Measurements from ENCODE around the gene CKAP2L.
"Not testable (repeated sequence)": the region's sequence is repeated elsewhere in the genome, so short reads cannot be mapped to it uniquely, and the experiment has no call there.

CKAP2L gene

GRCh38 chr2:112709703-112710102 is 54.7 kb downstream of the CKAP2L start:
- DNase-seq (ENCODE audit: low read depth), result no peak

DNA sequence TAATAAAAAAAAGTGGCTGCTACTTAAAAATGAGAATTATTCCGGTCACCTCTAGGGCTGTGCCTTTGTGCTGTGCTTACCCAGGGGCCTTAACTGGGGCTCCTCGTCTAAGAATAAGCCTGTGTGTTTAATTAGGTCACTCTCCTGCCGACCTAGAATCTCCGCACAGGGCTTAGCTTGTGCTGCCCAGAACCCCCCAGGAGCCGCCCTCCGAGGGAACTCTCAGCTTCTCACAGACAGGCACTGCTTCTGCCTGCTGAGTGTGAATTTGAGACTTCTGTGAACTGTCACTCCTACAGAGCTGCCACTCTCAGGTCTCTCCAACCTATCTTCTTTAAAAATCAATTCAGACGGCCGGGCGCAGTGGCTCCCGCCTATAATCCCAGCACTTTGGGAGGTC is 55.4 kb downstream of the CKAP2L start:
- no peak for DNase-seq (ENCODE audit: low read depth)

DNA sequence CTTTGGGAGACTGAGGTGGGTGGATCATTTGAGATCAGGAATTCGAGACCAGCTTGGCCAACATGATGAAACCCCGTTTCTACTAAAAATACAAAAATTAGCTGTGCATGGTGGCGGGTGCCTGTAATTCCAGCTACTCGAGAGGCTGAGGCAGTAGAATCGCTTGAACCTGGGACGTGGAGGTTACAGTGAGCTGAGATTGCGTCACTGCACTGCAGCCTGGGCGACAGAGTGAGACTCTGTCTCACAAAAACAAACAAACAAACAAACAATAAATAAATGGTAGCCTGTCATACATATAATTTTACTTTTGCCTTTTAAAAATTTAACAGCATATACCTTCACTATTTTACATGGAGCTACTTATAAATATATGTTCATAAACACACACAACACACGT is 57.5 kb downstream of the CKAP2L start:
- DNase-seq (ENCODE audit: low read depth), result not testable (repeated sequence)

- no peak for DNase-seq (ENCODE audit: low read depth)
Measured at GRCh38 chr2:112706170-112706664, 58.2 kb downstream of the CKAP2L start.

GRCh38 chr2:112705575-112705974 is 58.8 kb downstream of the CKAP2L start:
- DNase-seq (ENCODE audit: low read depth), result no peak

GRCh38 chr2:112703684-112704083 is 60.7 kb downstream of the CKAP2L start:
- no peak for DNase-seq (ENCODE audit: low read depth)

- no peak for DNase-seq (ENCODE audit: low read depth)
Measured at GRCh38 chr2:112701052-112701451, 63.4 kb downstream of the CKAP2L start.

GRCh38 chr2:112699984-112700667 is 64.3 kb downstream of the CKAP2L start:
- no peak for DNase-seq (ENCODE audit: low read depth)

GRCh38 chr2:112698834-112699515 is 65.4 kb downstream of the CKAP2L start:
- no peak for DNase-seq (ENCODE audit: low read depth)

GRCh38 chr2:112694182-112694581 is 70.2 kb downstream of the CKAP2L start:
- DNase-seq (ENCODE audit: low read depth), result no peak

- no peak for DNase-seq (ENCODE audit: low read depth)
Measured at GRCh38 chr2:112693596-112693995, 70.8 kb downstream of the CKAP2L start.

DNA sequence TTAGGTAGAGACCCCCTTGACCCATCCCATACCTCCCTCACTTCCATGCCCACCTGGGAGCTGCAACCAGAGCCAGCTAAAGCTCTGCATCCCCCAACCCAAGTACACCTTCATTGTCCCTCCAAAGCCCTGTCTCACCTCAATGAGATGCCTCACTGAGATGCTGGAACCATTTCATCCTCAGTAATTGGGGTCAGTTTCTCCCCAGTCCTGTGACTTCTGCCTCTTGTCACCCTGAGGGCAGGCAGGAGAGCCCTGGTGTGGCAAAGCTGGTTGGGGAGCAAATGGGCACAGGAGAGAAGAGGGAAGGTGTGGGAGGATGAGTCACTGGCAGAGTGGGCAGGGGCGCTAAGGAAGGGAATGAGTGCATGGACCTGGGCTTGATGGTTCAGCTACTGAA is 71.5 kb downstream of the CKAP2L start:
- DNase-seq (ENCODE audit: low read depth), result no peak

GRCh38 chr2:112692495-112692911 is 71.9 kb downstream of the CKAP2L start:
- DNase-seq (ENCODE audit: low read depth), result peak; percentile 88

DNA sequence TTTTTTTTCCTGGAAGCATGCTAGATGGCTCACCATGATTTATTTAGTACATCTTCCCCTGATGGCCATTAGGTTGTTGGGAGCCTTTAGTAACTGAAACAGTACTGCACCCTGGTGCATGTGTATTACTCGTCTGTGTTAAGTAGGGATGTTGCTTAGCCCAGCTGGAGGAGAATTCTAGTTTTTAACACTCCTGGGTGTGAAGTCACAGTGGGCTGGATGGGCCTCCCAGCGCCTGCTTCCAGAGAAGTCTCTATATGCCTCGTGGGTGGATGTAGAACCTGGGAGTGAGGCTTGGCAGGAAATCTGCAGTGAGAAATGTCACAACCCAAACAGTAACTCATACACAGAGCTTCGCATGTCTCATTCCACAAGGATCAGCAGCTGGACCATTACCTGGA is 72.5 kb downstream of the CKAP2L start:
- no peak for DNase-seq (ENCODE audit: low read depth)

GRCh38 chr2:112690853-112691401 is 73.5 kb downstream of the CKAP2L start:
- no peak for DNase-seq (ENCODE audit: low read depth)

- no peak for DNase-seq (ENCODE audit: low read depth)
Measured at GRCh38 chr2:112688086-112688880, 76.1 kb downstream of the CKAP2L start.

DNA sequence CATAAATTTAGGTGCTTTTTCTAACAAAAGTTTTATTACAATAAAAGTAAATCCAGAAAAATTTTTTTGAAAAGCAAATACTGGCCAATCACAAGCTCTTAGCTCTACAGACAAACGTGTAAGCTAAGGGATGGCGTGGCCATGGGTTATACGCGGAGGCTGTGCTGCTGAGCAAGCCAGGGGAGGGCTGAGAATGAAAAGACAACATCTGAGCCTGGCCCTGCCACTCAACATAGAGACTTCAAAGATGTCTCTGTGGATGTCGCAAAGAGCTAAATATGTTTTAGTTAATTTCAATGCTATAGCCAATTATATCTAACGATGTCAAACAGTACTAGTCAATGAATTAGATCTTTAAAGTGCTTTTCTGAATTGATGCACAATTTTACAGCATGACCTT is 76.9 kb downstream of the CKAP2L start:
- no peak for DNase-seq (ENCODE audit: low read depth)

Data from GM04504 (cell line).